HG03565 (cell line): ENCODE data around the gene GINS2.

Source experiments
- ATAC-seq: cut with Tn5 transposase; IDR thresholded peaks from one replicate; pipeline ENCODE4 v1.9.1; 2021; ENCODE audit warnings: mild to moderate bottlenecking, moderate library complexity; ENCODE audit not compliant: unreplicated experiment

The GINS2 gene

DNA sequence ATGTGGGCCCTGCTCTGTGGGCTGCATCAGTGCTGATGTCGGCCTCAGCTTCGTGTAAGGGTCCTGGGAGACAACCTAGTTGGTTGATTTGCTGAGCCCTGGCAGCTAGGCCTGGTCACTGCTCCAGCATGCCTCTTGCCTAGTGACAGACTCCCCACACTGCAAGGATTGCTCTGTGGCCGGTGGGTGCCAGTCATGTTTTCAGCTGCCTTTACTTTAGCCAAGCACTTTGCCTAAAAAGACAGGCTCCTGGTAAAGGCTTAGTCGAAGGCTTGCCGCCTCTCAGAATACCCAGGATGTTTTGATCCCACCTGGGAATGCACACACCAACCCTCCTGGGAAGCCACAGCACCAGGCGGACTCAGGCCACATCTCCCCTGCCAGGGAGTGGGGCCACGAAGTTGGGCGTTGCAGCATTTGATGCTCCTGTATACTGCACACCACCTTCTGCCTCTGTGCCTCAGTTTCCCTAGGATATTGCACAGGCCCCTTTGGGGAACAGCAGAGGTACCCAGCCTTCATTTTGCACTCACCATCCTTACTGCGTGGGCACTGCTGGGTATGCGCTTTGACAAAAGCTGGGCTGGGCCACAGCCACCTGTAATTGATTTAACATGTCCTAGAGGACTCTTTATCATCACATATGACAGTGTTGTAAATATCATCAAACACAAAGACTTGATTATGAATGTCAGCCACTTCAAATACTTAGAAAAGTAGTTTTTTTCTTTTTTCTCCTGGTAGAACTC is 19.9 kb downstream of the GINS2 start:
- no peak for ATAC-seq

DNA sequence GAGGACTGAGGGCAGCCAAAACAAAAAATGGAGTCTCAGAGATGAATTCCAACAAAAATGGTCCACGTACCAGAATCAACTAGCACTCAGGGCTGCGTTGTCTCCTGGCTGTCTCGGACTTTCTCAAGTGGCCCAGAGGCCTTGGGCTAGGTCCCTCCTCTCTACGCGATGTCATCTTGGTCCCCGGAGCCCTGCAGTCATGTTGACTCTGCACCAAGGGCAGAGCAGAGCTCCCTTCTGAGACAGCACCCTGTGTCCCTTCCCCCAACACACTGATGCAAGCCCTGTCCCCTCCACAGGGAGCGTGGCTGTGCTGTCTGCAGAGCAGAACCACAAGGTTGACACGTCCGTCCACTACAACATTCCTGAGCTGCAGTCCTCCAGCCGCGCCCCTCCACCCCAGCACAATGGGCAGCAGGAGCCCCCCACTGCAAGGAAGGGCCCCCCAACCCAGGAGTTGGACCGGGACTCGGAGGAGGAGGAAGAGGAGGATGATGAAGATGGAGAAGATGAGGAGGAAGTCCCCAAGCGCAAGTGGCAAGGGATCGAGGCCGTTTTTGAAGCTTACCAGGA is 20.8 kb downstream of the GINS2 start:
- no peak for ATAC-seq

DNA sequence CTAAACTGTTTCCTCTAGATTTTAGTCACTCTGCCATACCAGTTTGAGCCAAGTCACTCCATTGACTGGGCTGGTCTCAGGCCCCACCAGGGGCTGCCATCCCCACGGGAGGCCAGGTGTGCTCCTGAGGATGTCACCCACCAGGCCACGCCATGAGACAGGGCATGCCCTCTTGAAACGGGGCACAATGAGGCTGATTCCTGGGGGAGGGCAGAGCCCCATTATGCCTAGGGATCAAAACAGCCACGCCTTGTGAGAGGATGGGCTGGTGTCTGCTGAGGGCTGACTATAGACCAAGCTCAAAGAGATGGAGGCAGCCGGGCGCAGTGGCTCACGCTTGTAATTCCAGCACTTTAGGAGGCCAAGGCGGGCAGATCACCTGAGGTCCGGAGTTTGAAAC is 21.5 kb downstream of the GINS2 start:
- ATAC-seq = no peak

DNA sequence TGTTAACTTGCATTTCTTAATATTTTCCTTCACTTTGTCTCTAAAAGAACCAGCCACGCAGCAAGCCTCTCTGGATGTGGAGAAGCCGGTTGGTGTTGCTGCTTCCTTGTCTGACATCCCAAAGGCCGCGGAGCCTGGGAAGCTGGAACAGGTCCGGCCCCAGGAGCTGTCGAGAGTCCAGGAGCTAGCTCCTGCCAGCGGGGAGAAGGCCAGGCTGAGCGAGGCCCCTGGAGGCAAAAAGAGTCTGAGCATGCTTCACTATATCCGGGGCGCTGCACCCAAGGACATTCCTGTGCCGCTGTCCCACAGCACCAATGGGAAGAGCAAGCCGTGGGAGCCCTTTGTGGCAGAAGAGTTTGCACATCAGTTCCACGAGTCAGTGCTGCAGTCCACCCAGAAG is 22.8 kb downstream of the GINS2 start:
- no peak for ATAC-seq

DNA sequence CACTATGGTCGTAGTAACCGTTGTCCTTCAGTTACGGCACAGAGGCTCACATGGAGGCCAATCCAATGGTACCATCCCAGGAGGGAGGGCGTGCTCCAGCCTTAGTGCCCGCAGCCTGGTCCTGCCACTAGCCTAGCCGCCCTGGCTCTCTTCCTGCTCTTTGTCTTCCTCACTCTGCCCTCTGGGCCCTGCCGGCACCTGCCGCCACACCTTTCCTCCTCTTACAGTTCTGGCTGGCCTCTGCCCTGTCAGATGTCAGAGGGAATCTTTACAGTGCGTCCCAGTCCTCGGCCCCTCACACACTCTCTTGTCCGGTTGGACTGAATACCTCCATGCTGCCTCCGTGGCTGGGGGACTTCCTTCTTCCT is 23.4 kb downstream of the GINS2 start:
- ATAC-seq = no peak

DNA sequence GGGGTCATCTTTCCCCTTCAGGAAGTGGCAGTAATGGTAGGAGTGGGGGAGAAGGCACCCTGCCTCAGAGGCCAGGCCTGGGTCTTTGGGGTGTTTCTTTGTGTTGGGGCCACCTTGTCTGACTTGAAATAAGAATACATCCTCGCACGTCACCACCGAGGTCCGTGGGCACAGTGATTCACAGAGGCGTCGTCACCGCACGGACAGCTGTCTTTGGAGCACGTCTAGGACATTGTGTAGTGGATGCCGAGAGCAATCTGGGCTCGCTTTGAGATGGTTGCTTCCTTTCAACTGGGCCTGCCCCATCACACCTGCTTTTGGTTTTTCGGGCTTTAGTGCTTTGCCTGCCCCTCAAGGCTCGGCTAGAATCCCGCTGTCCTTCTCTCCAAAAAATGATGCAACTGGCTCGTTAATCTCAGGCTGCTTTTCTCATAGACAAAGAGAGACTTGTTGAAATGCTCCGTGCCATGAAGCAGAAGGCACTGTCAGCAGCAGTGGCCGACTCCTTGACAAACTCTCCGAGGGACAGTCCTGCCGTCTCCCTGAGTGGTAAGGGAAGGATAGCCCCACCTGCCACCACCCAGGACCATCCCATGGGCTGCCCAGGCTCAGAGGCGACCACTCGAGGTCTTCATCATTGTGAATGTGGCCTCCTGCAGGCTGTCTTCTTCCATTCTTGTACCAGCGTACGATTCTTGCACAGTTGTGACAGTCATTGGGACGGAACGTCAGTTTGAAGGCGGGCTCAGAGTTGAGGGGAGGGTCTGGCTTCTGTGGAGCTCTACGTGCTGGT is 24.0 kb downstream of the GINS2 start:
- no peak for ATAC-seq

DNA sequence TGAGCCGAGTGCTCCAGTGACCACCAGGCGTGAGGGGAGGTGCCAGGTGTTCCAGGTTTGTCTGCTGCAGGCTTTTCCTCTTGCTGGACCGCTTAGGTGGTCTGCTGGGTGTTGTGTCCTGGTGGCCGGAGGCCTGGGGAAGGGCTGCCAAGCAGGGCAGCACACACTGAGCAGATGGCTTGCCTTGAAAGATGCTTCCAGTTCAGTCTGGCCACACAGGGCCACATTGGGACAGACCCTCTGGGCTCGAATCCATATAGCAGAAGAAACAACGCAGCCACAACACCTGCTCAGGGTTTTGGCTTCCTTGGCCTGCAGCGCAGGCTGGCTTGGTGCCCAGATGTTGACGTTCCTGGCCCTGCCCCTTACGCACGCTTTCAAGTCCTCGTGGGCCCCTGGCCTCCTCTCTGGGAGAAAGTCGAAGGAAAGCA is 24.8 kb downstream of the GINS2 start:
- ATAC-seq = no peak

DNA sequence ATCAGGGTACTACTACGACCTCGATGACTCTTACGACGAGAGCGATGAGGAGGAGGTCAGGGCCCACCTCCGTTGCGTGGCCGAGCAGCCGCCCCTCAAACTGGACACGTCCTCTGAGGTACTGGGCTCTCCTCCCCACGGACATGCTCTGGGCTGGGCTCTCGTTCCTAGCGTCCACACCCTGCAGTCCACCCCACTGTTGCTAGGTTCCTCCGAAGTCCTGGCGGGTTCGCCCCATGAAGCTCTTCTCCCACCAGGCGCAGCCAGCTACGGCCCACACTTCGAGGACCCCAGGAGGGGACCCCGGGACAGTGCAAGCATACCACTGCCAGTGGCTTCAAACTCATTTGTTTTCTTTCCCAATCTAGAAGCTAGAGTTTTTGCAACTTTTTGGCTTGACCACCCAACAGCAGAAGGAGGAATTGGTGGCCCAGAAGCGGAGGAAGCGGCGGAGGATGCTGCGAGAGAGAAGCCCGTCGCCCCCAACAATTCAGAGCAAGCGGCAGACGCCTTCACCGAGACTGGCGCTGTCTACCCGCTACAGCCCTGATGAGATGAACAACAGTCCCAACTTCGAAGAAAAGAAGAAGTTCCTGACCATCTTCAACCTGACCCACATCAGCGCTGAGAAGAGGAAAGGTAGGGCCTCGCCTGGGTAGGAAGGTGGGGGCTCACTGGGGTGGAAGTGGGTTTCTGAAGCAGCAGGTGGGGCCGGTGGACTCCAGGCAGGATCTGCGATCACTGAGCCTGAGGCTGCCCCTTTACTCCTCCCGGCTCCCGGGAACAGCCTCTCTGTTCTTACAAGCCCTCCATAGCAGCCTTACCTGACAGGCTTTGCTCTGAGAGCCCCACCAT is 25.6 kb downstream of the GINS2 start:
- no peak for ATAC-seq

DNA sequence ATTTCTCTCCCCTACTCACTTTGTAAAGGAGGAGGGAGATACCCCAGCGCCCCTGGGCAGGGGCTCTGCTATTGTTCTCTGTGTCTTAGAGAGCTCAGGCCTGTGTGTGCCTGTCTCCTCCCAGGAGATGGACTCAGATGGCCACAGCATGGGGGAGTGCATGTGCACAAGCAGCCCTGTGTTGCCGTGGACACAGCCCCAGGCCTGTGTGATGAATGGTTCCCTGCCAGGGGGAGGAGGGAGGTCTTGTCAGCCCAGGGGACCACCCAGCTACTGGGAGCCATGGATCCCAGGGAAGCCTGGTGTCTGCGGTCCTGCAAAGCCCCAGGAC is 26.3 kb downstream of the GINS2 start:
- ATAC-seq = no peak

DNA sequence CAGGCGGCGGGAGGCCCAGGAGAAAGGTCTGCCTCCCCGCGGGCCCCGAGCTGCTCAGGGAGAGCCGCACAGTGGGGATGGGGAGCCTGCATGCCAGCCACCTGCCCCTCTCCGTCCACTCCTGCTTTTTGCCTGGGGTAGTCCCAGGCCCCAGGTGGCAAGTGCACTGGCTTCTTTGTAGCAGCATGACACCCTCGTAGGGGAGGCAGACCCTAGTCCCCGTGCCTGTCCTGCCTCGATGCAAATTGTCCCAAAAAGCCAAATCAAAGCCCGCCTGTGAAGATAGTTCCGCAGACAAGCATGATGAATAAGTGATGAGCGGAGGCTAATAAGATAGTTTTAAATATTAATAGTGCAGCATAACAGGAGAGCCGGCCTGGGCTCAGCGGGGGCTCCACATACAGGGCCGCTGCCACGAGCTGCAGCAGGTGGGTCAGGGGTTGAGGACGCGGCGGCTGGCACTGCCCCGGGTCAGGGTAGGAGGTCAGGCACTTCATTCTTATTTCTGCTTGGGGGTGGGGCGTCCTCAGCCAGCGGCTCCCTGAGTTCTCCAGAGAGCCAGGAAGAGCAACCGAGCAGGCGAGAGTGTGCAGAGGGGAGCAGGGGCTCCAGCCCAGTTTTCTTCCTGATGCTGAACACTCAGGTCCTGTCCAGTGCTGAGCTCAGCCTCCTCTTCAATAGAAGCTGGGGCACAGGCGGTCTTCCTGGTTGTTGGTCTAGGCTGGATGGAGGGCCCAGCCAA is 26.8 kb downstream of the GINS2 start:
- ATAC-seq = no peak

DNA sequence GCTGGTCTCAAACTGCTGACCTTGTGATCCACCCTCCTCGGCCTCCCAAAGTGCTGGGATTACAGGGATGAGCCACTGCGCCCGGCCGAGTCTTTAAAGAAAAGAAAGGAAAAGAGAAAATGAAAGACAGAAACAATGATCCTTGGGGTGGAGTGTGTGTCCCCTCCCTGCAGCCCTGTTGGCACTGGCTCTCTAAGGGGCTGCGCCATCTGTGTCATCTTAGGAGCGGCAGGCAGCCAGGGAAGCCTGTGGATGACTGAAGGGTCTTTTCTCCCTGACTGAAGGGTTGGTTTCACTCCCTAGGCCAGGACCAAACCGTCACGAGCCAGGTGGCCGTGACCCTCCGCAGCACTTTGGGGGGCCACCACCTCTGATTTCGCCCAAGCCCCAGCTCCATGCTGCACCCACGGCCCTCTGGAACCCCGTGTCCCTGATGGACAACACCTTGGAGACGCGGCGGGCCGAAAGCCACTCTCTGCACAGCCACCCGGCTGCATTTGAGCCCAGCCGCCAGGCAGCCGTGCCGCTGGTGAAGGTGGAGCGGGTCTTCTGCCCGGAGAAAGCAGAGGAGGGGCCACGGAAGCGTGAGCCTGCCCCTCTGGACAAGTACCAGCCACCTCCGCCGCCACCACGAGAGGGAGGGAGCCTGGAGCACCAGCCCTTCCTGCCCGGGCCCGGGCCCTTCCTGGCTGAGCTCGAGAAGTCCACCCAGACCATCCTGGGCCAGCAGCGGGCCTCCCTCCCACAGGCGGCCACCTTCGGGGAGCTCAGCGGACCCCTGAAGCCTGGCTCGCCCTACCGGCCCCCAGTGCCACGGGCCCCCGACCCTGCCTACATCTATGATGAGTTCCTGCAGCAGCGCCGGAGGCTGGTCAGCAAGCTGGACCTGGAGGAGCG is 27.7 kb downstream of the GINS2 start:
- no peak for ATAC-seq

DNA sequence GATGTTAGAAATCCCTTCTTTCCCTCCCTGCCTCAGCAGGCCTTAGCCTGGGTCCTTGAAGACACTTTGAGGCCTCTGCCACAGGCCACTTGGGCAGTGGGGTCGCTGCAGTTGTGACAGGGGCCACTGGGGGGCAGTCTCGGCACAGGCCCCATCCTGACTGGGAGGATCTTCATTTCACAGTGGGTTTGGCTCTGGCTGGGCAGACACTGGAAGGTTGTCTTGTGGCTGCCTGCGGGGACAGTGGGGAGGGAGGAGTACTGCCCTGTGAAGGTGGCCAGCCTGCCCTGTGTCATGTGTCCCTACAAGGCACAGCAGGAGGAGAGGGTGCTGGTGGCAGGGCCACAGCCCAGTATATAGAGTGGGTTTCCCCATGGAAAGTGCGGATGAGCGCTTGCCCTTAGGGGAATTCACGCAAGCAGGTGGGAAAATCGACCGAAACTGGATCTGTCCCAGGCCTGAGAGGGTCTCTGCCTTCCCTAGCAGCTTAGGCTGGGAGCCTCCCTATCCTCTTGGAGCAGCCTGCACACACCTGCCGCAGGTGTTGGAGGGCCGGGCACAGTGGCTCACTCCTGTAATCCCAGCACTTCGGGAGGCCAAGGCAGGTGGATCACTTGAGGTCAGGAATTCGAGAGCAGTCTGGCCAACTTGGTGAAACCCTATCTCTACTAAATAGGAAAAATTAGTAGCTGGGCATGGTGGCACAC is 28.8 kb downstream of the GINS2 start:
- ATAC-seq = no peak

DNA sequence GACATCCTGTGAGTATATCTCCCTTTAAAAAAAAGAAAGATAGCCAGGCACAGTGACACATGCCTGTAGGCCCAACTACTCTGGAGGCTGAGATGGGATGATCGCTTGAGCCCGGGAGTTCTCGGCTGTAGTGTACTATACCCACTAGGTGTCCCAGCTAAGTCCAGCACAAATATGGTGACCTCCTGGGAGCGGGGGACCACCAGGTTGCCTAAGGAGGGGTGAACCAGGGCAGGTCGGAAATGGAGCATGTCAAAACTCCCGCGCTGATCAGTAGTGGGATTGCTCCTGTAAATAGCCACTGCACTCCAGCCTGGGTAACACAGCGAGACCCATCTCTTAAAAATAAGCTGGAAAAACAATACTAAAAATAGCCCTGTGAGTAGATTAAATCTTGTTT is 29.4 kb downstream of the GINS2 start:
- no peak for ATAC-seq

DNA sequence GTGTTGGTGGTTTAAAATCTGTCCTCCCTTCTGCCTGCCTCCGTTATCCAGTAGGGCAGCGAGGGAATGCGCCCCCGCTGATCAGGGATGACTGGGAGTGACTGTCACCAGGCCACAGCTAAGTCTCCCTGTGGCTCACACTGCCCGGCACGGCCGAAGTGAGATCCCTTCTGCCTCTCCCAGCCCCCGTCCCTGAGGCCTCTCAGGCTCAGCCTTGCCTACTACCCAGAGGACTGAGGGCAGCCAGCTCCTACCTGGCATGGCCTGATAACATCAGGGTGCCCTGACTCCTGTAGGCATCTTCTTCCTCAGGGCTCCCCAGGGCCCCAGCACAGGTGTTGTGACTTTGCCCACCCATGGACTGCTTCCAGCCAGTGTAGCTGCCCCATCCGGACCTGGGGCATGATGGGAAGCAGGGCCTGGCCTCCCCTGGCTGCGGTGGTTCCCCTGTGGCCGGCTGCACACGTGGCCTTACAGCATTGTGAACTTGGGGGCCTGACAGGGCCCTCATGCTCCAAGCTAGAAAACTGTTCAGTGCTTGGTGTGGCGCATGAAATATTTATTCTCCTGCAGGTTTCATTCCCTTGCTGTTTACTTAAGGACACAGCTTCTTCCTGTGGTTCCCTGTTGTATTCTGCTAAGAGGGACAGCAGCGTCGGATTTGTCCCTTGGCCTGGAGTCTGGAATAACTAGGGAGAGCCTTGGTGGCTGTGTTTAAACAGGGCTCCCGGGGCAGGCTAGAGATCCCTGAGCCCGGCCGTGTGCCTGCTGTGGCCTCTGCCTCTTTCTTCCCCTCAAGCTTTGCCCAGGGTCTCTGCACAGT is 30.0 kb downstream of the GINS2 start:
- no peak for ATAC-seq

DNA sequence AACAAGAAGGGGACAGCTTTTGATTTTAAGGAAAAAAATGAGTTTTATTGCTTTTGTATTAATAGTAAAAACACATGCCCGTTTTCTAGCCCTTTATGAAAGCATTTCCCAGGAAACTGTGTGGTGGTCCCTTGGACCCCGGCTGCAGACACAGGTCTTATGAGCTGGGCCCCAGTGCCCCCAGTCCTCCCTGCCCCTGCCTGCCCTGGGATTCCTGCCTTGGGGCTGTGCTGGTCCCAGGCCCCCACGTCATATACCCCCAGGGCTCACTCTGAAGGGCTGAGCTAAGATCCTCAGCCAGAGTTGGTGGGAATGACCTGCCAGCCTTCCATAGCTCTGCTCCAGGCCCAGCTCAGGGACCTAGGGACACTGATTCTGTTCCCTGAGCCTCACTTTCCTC is 30.8 kb downstream of the GINS2 start:
- ATAC-seq = no peak

DNA sequence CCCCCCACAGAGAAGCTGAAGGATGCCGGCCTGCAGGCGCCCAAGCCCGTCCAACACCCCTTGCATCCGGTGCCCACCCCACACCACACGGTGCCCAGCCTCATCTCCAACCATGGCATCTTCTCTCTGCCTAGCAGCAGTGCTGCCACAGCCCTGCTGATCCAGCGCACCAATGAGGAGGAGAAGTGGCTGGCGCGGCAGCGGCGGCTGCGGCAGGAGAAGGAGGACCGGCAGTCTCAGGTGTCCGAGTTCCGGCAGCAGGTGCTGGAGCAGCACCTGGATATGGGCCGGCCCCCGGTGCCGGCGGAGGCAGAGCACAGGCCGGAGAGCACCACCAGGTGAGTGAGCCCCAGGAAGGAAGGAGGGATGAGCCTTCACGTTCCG is 31.5 kb downstream of the GINS2 start:
- no peak for ATAC-seq

DNA sequence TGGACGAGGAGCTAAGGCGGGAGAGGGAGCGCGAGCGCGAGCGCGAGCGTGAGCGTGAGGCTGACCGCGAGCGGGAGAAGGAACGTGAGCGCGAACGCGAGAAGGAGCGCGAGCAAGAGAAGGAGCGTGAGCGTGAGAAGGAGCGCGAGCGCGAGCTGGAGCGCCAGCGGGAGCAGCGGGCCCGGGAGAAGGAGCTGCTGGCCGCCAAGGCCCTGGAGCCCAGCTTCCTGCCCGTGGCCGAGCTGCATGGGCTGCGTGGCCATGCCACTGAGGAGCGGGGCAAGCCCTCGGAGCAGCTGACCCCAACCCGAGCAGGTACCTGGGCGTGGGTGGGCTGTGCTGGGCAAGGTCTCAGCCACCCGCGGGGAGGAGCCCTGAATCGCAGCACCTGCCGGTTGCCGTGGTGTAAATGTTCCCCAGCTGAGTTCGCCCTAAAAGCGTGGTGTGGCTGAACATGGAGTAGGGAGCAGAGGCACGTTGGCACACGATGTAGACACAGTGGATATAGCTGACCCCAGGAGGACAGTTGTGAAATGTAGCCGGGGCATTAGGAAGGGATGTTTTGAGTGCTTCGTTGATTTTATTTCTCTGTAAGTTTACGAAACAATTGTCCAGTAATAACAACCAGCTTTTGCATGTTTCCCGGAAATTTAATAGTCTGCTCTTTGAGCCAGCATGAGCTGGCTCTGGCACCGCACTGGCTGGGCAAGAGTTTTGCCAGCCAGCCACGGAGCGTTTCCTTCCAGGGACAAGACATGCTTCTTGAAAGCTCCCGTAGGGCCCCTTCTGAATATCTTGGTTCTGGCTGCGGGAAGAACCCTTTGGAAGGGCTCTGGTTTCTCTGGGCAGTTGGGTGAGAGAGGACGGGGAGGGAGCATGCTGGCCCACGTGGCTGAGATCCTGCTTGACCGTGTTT is 32.1 kb downstream of the GINS2 start:
- no peak for ATAC-seq
